Nephron (organoid): ENCODE data around the gene MFNG.

Experiments
- H3K27ac Mint-ChIP-seq, 3 experiments: 2 replicates each; pipeline ENCODE4 v1.8.0; 2020; ENCODE audit warnings: mixed read lengths in 3 of 3, mild to moderate bottlenecking in 2 of 3, moderate library complexity in 1 of 3
- H3K27me3 Mint-ChIP-seq: 2 replicates; pipeline ENCODE4 v1.8.0; 2021; ENCODE audit warnings: low read depth, mild to moderate bottlenecking, moderate library complexity, mixed read lengths
- H3K36me3 Mint-ChIP-seq: 2 replicates; pipeline ENCODE4 v1.8.0; 2020; ENCODE audit warnings: low read depth, mixed read lengths
- H3K4me1 Mint-ChIP-seq: 2 replicates; pipeline ENCODE4 v1.8.0; 2020; ENCODE audit warnings: mixed read lengths
- H3K4me3 Mint-ChIP-seq, 3 experiments: 2 replicates each; pipeline ENCODE4 v1.8.0; 2020; ENCODE audit warnings: mild to moderate bottlenecking in 3 of 3, mixed read lengths in 3 of 3, moderate library complexity in 2 of 3
- H3K9me3 Mint-ChIP-seq: 2 replicates; pipeline ENCODE4 v1.8.0; 2020; ENCODE audit warnings: mixed read lengths
- TF ChIP-seq, protein P1 (sequence below), 3 experiments: fragments of 200-600 bp; sonication (generic); IDR thresholded peaks; one replicate each; pipeline ENCODE4 v1.5.0; 2021; ENCODE audit warnings: antibody characterized with exemption in 3 of 3; ENCODE audit not compliant: unreplicated experiment in 3 of 3

The MFNG gene

DNA sequence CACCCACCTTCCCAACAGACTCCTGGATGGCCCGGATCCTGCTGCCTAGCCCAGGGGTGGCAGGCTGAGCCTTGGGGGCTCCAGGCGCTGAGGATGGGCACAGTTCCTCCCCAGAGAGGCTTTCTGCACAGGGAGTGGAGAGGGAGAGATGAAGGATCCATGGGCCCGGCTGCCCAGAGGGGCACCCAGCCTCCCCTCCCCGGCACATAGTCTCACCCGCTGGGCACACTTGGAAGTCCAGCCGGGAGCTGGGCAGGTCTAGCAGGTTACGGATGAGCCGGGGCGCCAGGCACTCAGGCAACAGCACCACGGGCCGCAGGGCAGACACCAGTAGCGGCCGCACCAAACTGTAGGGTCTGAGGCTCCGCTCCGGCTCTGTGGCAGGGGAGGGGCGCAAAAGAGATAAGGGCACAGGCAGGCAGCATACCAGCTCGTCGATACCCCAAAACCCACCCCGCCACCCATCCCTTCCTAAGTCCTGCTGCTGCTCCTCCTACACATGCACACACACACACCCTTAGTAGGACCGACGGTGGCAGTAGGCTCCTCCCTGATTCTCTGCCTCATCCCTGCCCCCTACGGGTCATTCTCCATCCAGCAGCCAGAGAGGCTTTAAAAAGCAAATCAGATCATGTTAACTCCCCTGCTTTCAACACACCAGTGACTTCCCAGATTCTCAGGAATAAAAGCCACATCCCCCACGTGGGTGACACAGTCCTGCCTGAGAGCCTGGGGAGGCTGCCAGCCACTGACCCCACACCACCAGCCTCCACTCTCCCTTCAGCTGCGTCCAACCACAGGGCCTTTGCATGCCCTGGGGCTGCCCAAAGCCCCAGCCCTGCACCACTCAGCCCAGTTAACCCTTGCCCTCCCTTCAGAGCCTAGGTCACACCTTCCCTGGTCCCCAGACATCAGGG lies 6.5 kb upstream of the MFNG start:
- Mint-ChIP-seq H3K27me3 (peaks cover 12% of the 10 kb centered on the region), H3K4me3 (no peak overlapping the region)
- TF ChIP-seq, protein P1, sequence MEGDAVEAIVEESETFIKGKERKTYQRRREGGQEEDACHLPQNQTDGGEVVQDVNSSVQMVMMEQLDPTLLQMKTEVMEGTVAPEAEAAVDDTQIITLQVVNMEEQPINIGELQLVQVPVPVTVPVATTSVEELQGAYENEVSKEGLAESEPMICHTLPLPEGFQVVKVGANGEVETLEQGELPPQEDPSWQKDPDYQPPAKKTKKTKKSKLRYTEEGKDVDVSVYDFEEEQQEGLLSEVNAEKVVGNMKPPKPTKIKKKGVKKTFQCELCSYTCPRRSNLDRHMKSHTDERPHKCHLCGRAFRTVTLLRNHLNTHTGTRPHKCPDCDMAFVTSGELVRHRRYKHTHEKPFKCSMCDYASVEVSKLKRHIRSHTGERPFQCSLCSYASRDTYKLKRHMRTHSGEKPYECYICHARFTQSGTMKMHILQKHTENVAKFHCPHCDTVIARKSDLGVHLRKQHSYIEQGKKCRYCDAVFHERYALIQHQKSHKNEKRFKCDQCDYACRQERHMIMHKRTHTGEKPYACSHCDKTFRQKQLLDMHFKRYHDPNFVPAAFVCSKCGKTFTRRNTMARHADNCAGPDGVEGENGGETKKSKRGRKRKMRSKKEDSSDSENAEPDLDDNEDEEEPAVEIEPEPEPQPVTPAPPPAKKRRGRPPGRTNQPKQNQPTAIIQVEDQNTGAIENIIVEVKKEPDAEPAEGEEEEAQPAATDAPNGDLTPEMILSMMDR (IDR thresholded peaks at IDR 0.05; ENCODE audit: unreplicated experiment in 3 of 3), result peak; percentile 31 to 44 (median 39)

DNA sequence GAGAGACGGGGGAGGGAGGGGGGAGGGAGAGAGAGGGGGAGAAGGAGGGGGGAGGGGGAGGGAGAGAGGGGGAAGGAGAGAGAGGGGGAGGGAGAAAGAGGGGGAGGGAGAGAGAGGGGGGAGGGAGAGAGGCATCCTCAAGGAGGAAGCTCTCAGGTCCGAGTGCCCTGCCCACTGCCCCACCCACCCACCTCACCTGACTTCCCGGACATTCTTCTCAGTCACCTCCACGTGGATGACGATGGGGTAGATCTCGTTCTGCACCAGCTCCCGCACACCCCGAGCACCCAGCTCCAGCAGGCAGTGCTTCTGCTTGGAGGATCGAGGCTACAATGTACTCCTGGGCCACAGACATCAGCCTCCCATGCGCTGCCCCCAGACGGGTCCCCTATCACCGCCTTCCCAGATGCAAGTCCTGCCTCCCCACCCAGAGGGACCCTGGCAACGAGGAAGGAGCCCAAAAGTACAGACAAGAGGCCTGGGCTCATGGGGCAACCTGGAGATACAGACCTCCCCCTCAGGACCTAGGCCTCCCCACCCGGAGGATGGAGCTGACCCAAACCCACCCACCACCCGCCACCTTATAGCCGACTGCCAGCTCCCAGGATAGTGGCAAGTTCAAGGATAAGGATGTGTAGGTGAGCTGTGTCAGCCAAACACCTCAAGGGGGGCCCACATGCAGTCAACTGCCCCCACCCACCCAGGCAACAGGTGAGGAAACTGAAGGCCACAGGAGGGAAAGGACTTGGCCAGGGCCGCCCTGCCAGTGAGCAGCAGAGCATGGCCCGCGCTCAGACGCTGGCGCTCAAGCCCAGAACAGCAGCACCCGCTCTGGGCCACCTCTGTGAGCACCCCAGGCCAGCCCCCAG lies 5.6 kb upstream of the MFNG start:
- Mint-ChIP-seq H3K27me3 (peaks cover 15% of the 10 kb centered on the region), H3K27ac (no peak overlapping the region), H3K4me3 (no peak overlapping the region), H3K4me1 (peaks cover 11% of the 10 kb centered on the region), H3K9me3 (no peaks in the 10 kb centered on the region), H3K36me3 (peaks cover 29% of the 10 kb centered on the region)
- TF ChIP-seq, protein P1 (IDR thresholded peaks at IDR 0.05; ENCODE audit: unreplicated experiment in 3 of 3), result no peak

More for the DNA sequence above, 6.5 kb upstream of the MFNG start:
- peaks cover 34% of the 10 kb centered on the region for H3K36me3 Mint-ChIP-seq
- peaks cover 11% of the 10 kb centered on the region for H3K4me1 Mint-ChIP-seq
- peak overlapping the region in 1 of 3 experiments; percentile 53 for H3K27ac Mint-ChIP-seq
- no peaks in the 10 kb centered on the region for H3K9me3 Mint-ChIP-seq

DNA sequence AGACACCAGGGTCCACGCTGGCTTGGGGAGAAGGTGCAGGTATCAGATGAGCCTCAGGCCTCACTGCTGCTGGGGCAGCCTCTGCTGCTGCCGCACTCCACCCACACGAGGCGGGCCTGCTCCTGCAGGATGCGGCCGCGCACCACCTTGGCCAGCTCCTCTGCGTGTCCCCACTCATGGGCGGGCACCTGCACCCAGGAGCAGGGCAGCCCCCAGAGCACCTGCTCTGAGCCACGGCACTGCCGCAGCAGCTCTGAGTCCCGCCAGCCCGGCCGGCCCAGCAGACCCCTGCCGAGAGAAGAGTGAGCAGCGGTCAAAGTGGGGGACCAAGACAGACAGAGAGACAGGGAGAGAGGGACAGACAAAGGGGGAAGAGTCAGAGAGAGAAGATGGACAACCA lies 4.9 kb upstream of the MFNG start:
- H3K36me3 Mint-ChIP-seq, result peaks cover 25% of the 10 kb centered on the region
- no peak overlapping the region for H3K4me3 Mint-ChIP-seq
- H3K27me3 Mint-ChIP-seq, result peaks cover 17% of the 10 kb centered on the region
- H3K9me3 Mint-ChIP-seq, result no peaks in the 10 kb centered on the region
- TF ChIP-seq, protein P1 (IDR thresholded peaks at IDR 0.05; ENCODE audit: unreplicated experiment in 3 of 3), result no peak
- peaks cover 13% of the 10 kb centered on the region for H3K4me1 Mint-ChIP-seq
- H3K27ac Mint-ChIP-seq, result no peak overlapping the region

DNA sequence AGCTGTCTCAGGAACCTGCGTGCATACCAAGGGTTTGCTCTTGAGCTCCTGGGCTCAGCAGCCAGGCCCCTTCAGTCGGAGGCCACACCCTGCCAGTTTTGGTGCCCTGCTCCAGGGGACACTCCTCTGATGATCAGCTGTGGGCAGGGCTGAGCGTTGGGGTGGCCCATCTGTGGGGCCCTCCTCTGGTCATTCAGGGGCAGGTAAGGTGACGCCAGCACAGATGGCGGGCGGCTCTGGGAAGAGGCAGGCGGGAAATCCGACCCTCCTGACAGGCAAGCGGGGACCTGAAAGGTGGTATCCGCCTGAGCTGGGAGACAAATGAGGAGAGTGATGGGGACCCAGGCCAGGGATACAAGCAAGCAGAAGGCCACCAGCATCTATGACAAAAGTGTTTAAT lies 3.8 kb upstream of the MFNG start:
- H3K27me3 Mint-ChIP-seq, result peaks cover 17% of the 10 kb centered on the region
- peak overlapping the region in 1 of 3 experiments; percentile 17 for H3K27ac Mint-ChIP-seq
- H3K36me3 Mint-ChIP-seq, result peaks cover 22% of the 10 kb centered on the region
- peaks cover 13% of the 10 kb centered on the region for H3K4me1 Mint-ChIP-seq
- peak overlapping the region in 1 of 3 experiments; percentile 24 for H3K4me3 Mint-ChIP-seq
- TF ChIP-seq, protein P1 (IDR thresholded peaks at IDR 0.05; ENCODE audit: unreplicated experiment in 3 of 3), result no peak
- H3K9me3 Mint-ChIP-seq, result no peaks in the 10 kb centered on the region

DNA sequence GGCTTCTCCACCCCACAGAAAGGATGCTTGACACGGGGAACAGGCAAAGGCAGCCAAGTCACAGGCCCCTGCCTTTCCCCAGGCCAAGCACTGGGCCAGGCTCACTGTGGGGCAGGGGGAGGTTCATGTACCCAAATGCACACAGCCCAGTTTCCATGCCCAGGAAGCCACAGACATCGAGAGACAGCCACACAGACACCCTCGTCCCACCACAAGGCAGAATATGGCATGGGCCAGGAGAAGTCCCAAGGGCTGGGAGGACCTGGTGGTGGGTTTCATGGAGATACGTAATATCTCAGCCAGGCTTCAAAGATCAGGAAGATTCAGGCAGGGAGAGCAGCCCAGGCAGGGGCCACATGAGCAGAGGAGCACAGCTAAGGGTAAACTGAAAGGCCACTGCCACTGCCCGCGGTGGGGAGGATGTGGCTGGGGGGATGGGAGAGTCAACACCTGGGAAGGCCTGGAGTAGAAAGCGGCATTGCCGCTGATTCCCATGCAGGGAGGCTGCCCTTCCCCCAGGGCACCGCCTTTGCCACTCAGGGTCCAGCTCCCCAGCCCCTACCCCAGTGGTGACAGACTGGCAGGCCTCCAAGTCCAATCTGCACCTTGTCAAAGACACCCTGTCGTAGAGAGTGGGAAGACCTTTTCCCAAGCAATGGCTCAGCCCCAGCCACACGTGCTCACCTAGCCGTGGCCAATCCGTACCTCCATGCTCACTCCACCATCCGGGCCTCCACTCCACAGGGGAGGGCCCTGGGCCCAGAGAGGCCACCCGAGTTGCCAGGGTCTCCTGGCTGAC lies 2.4 kb upstream of the MFNG start:
- TF ChIP-seq, protein P1 (IDR thresholded peaks at IDR 0.05; ENCODE audit: unreplicated experiment in 3 of 3), result no peak
- Mint-ChIP-seq H3K36me3 (peaks cover 19% of the 10 kb centered on the region), H3K27ac (peak overlapping the region in 1 of 3 experiments; percentile 51), H3K27me3 (peaks cover 21% of the 10 kb centered on the region), H3K9me3 (no peaks in the 10 kb centered on the region), H3K4me1 (peaks cover 16% of the 10 kb centered on the region), H3K4me3 (no peak overlapping the region)
